Endothelial cell of umbilical vein (primary cell): ENCODE results near the gene ZFYVE21. TPM values are rescaled to one million over a fixed set of nuclear protein-coding genes. Genes with fewer than 3 reads are reported as not detected.

Experiments used
- BruUV-seq: library from RNA; stranded (reverse); fragments of 400-500 nt; replicated peaks from 2 replicates; lab custom pipeline; 2021; lab: Mats Ljungman, UMichigan
- CTCF ChIA-PET: fragments of 300-600, 350-600 bp; sonication (Branson Sonifier 250); formaldehyde crosslinking; loops from one replicate; lab custom pipeline; 2021; ENCODE audit warnings: antibody characterized with exemption, inconsistent platforms; lab: Charles Lee
- POLR2A ChIA-PET: fragments of 300-600, 350-600 bp; sonication (Branson Sonifier 250); formaldehyde crosslinking; loops from one replicate; lab custom pipeline; 2021; ENCODE audit warnings: antibody characterized with exemption, inconsistent platforms; lab: Charles Lee
- DNase-seq: peaks from one replicate; pipeline ENCODE4 v3.0.0-alpha.2; 2011; ENCODE audit warnings: low read depth, low spot score
- FAIRE-seq: peaks from 2 replicates; lab custom pipeline; 2011; peaks lifted over from hg19 to GRCh38; lab: Jason Lieb, UNC
- H2AFZ ChIP-seq: 2 replicates; pipeline ENCODE4 v1.6.0; 2012; ENCODE audit warnings: low read depth, low read length, control low read depth, inconsistent platforms
- H3K27ac ChIP-seq: 2 replicates; pipeline ENCODE4 v1.5.1; 2011; ENCODE audit warnings: low read depth, mild to moderate bottlenecking, control low read depth, low read length, moderate library complexity; ENCODE audit not compliant: insufficient read depth
- H3K27me3 ChIP-seq, 2 experiments: 2 replicates each; pipeline versions ENCODE4 v1.6.0 to v1.6.1; 2011; ENCODE audit warnings: low read length in 2 of 2, mixed read lengths in 1 of 2; ENCODE audit not compliant: control insufficient read depth in 2 of 2, insufficient read depth in 2 of 2
- H3K36me3 ChIP-seq, 2 experiments: 2 replicates in 1 of 2; 3 replicates in 1 of 2; pipeline ENCODE4 v1.5.1; 2011; ENCODE audit warnings: low read length in 2 of 2, mild to moderate bottlenecking in 1 of 2, moderate library complexity in 1 of 2; ENCODE audit not compliant: control insufficient read depth in 2 of 2, insufficient read depth in 2 of 2; ENCODE audit errors: extremely low read depth in 1 of 2
- H3K4me1 ChIP-seq: 3 replicates; pipeline ENCODE4 v1.5.1; 2011; ENCODE audit warnings: mild to moderate bottlenecking, low read length; ENCODE audit not compliant: control insufficient read depth, insufficient read depth; ENCODE audit errors: extremely low read depth
- H3K4me2 ChIP-seq: 2 replicates; pipeline ENCODE4 v1.6.1; 2011; ENCODE audit warnings: low read length, control low read depth, mixed read lengths; ENCODE audit not compliant: insufficient read depth
- H3K4me3 ChIP-seq, 3 experiments: fragments of 200-600 bp in 1 of 3; sonication (generic), shearing (Covaris generic) in 1 of 3; replicated peaks in 1 of 3; 2 replicates each; pipeline ENCODE4 v1.5.1; 2011 to 2016; ENCODE audit warnings: control low read depth in 3 of 3, low read length in 3 of 3, mild to moderate bottlenecking in 2 of 3, inconsistent platforms in 1 of 3, low read depth in 1 of 3, moderate library complexity in 1 of 3; ENCODE audit not compliant: insufficient read depth in 1 of 3
- H3K79me2 ChIP-seq: 2 replicates; pipeline ENCODE4 v1.6.0; 2012; ENCODE audit warnings: low read length, inconsistent platforms; ENCODE audit not compliant: control insufficient read depth, insufficient read depth
- H3K9ac ChIP-seq: replicated peaks from 2 replicates; pipeline ENCODE3; 2011; ENCODE audit warnings: low read length, control low read depth; ENCODE audit not compliant: insufficient read depth; ENCODE audit errors: extremely low read depth
- H3K9me1 ChIP-seq: replicated peaks from 3 replicates; pipeline ENCODE4 v1.6.0; 2011; ENCODE audit warnings: mild to moderate bottlenecking, low read length; ENCODE audit not compliant: control insufficient read depth, insufficient read depth; ENCODE audit errors: extremely low read depth
- H3K9me3 ChIP-seq: replicated peaks from 2 replicates; pipeline ENCODE4 v1.5.1; 2012; ENCODE audit warnings: low read length, inconsistent platforms; ENCODE audit not compliant: control insufficient read depth, insufficient read depth
- H4K20me1 ChIP-seq: replicated peaks from 2 replicates; pipeline ENCODE3; 2011; ENCODE audit warnings: mild to moderate bottlenecking, low read length; ENCODE audit not compliant: control insufficient read depth, insufficient read depth; ENCODE audit errors: extremely low read depth
- CTCF ChIP-seq, 2 donors: IDR thresholded peaks; 1 replicate in 1 of 2; 2 replicates in 1 of 2; pipeline ENCODE4 v1.5.1; 2011; ENCODE audit warnings: low read length in 2 of 2, mild to moderate bottlenecking in 2 of 2, moderate library complexity in 2 of 2, control low read depth in 1 of 2, inconsistent platforms in 1 of 2, low read depth in 1 of 2; ENCODE audit not compliant: insufficient read depth in 1 of 2; ENCODE audit errors: extremely low read depth in 1 of 2
- EZH2 ChIP-seq: IDR thresholded peaks from 2 replicates; pipeline ENCODE4 v1.6.1; 2012; ENCODE audit warnings: borderline replicate concordance, low read depth, mild to moderate bottlenecking, moderate library complexity, low read length, inconsistent platforms; ENCODE audit not compliant: severe bottlenecking
- FOS ChIP-seq: IDR thresholded peaks from 2 replicates; pipeline ENCODE4 v1.6.1; 2011; ENCODE audit warnings: mild to moderate bottlenecking, low read length, moderate library complexity, borderline replicate concordance; ENCODE audit not compliant: insufficient read depth
- MYC ChIP-seq: IDR thresholded peaks from one replicate; pipeline ENCODE4 v1.6.1; 2011; ENCODE audit warnings: mild to moderate bottlenecking, low read depth, low read length
- POLR2A ChIP-seq: IDR thresholded peaks from 2 replicates; pipeline ENCODE4 v1.6.1; 2012; ENCODE audit warnings: low read depth, mild to moderate bottlenecking, control low read depth, low read length
- POLR2AphosphoS5 ChIP-seq: IDR thresholded peaks from 2 replicates; pipeline ENCODE4 v1.6.1; 2012; ENCODE audit warnings: low read depth, mild to moderate bottlenecking, control low read depth, low read length, moderate library complexity; ENCODE audit not compliant: insufficient read depth
- dilution Hi-C: fragments of 300-500 bp; cut with MboI; formaldehyde crosslinking; loops from one replicate; pipeline ENCODE4 v1.15.0; 2019; ENCODE audit warnings: low sequenced_read_pairs; ENCODE audit not compliant: extremely low pct_ligation_motif_present
- intact Hi-C: fragments of 100-400 bp; cut with micrococcal nuclease; formaldehyde crosslinking; loops from one replicate; pipeline ENCODE4 v1.10.0; 2022
- polyA plus RNA-seq, 4 experiments: library from polyadenylated mRNA; depleted of rRNA in 3 of 4; stranded (reverse) in 3 of 4; unstranded in 1 of 4; fragments of >200 nt; gene quantifications; 2 replicates each; pipeline versions ENCODE4 v1.2.1 to v1.2.3, GENCODE V29; 2011 to 2012; ENCODE audit warnings: missing spikeins in 1 of 4
- total RNA-seq: library from RNA; stranded (reverse); gene quantifications from 2 replicates; pipeline ENCODE4 v1.2.3, GENCODE V29; 2021

ZFYVE21 gene
- total and polyA plus RNA-seq, 2 donors (not counting 3 experiments of a cell fraction or from before 2014, with no cell fraction given) = 54.5 to 98.3 TPM

GRCh38 chr14:103740991-103741689 lies 25.5 kb downstream of the ZFYVE21 start:
- ChIA-PET POLR2A (no interaction called here), CTCF (interaction anchor here (0.6 to 1.1 kb wide), 6 partner anchors 34 to 177 kb away, joined by 3 to 6 read pairs (median 3); no protein-coding TSS in a partner anchor)
- intact Hi-C loops = no loop called here
- H3K9me1 ChIP-seq = no peaks in the 10 kb centered on the region
- no peaks in the 10 kb centered on the region for H4K20me1 ChIP-seq
- H3K9ac ChIP-seq = peak overlapping the region; percentile 14
- TF ChIP-seq EZH2 = no peak
- TF ChIP-seq POLR2A = no peak
- TF ChIP-seq CTCF (IDR thresholded peaks at IDR 0.05; ENCODE audit: extremely low read depth in 1 of 2, insufficient read depth in 1 of 2, low read depth in 1 of 2, low read length in 2 of 2) = no peak
- no peak for TF ChIP-seq POLR2AphosphoS5
- TF ChIP-seq MYC = no peak
- no peak for TF ChIP-seq FOS
- no peaks in the 10 kb centered on the region for H3K9me3 ChIP-seq
- no peaks in the 10 kb centered on the region for H3K27me3 ChIP-seq
- H2AFZ ChIP-seq = no peak overlapping the region
- no peaks in the 10 kb centered on the region for H3K79me2 ChIP-seq
- peak; percentile 73 for FAIRE-seq
- H3K4me3 ChIP-seq = no peak overlapping the region
- peak; percentile 43 for DNase-seq
- BruUV-seq = no TSS peak
- peak overlapping the region; percentile 9 for H3K4me2 ChIP-seq
- H3K4me1 ChIP-seq = peaks cover 14% of the 10 kb centered on the region
- peak overlapping the region; percentile 25 for H3K27ac ChIP-seq
- dilution Hi-C loops = no loop called here
- peaks cover 0 to 27% of the 10 kb centered on the region in 2 experiments for H3K36me3 ChIP-seq
